GM18519 (cell line): ENCODE results near the gene SLIRP.
"Not testable (repeated sequence)": the region's sequence is repeated elsewhere in the genome, so short reads cannot be mapped to it uniquely, and the experiment has no call there.

Source experiments
- ATAC-seq: cut with Tn5 transposase; IDR thresholded peaks from one replicate; pipeline ENCODE4 v1.9.1; 2021; ENCODE audit warnings: mild to moderate bottlenecking, moderate library complexity; ENCODE audit not compliant: unreplicated experiment, low FRiP score

Gene SLIRP

GRCh38 chr14:77707724-77708408 is at the start of gene SLIRP, which contains the start of gene ALKBH1:
Gene SLIRP, plus strand, starts transcription at chr14:77708103. Its CDS starts 9 bp downstream, at chr14:77708112.
Gene ALKBH1, minus strand, starts transcription at chr14:77708023. Its CDS starts 19 bp downstream, at chr14:77708004.
- ATAC-seq: peak; percentile 95

- ATAC-seq: no peak
Observed at GRCh38 chr14:77659831-77660230, 48.1 kb upstream of the SLIRP start.

- ATAC-seq: no peak
Observed at GRCh38 chr14:77660754-77661153, 47.1 kb upstream of the SLIRP start.

GRCh38 chr14:77661562-77661961 is 46.3 kb upstream of the SLIRP start:
- not testable (repeated sequence) for ATAC-seq

- no peak for ATAC-seq
Observed at GRCh38 chr14:77663293-77663692, 44.6 kb upstream of the SLIRP start.

- no peak for ATAC-seq
Observed at GRCh38 chr14:77667331-77667730, 40.6 kb upstream of the SLIRP start.

GRCh38 chr14:77673193-77673592 is 34.7 kb upstream of the SLIRP start:
- ATAC-seq: no peak

- ATAC-seq: no peak
Observed at GRCh38 chr14:77674931-77675330, 33.0 kb upstream of the SLIRP start.

- no peak for ATAC-seq
Observed at GRCh38 chr14:77681196-77682157, 26.4 kb upstream of the SLIRP start.

GRCh38 chr14:77682158-77682553 is 25.7 kb upstream of the SLIRP start:
- no peak for ATAC-seq

GRCh38 chr14:77691259-77691658 is 16.6 kb upstream of the SLIRP start:
- ATAC-seq: no peak

GRCh38 chr14:77707355-77707723 is 564 bp upstream of the SLIRP start:
- ATAC-seq: peak; percentile 6

GRCh38 chr14:77708749-77709148 is 846 bp downstream of the SLIRP start:
- no peak for ATAC-seq

- ATAC-seq: no peak
Observed at GRCh38 chr14:77709412-77709811, 1.5 kb downstream of the SLIRP start.

- no peak for ATAC-seq
Observed at GRCh38 chr14:77710364-77710763, 2.5 kb downstream of the SLIRP start.

GRCh38 chr14:77714926-77715325 is 7.0 kb downstream of the SLIRP start:
- no peak for ATAC-seq

- no peak for ATAC-seq
Observed at GRCh38 chr14:77717608-77718305, 9.9 kb downstream of the SLIRP start.

- no peak for ATAC-seq
Observed at GRCh38 chr14:77721437-77721836, 13.5 kb downstream of the SLIRP start.

- no peak for ATAC-seq
Observed at GRCh38 chr14:77722301-77722700, 14.4 kb downstream of the SLIRP start.

GRCh38 chr14:77730976-77731497 is 23.1 kb downstream of the SLIRP start:
- ATAC-seq: no peak
